Prostate gland (tissue), 2 donors: ENCODE measurements around the gene MBNL1. TPM values are rescaled to one million over a fixed set of nuclear protein-coding genes. Genes with fewer than 3 reads are reported as not detected.
"Not testable (repeated sequence)": the region's sequence is repeated elsewhere in the genome, so short reads cannot be mapped to it uniquely, and the experiment has no call there.

Source experiments
- DNase-seq: peaks from one replicate; pipeline ENCODE4 v3.0.0-alpha.2; 2019; ENCODE audit warnings: low spot score
- H3K27ac ChIP-seq, 2 donors: fragments of 200-600 bp; sonication (generic); 2 replicates each; pipeline ENCODE4 v1.5.1; 2017 to 2019
- H3K27me3 ChIP-seq: fragments of 200-600 bp; sonication (generic); replicated peaks from 2 replicates; pipeline ENCODE4 v1.5.1; 2019; ENCODE audit not compliant: insufficient read depth
- H3K36me3 ChIP-seq, 2 donors: fragments of 200-600 bp; sonication (generic); 1 replicate in 1 of 2; 2 replicates in 1 of 2; pipeline versions ENCODE4 v1.5.1 to v1.8.1; 2017 to 2019
- H3K4me1 ChIP-seq: fragments of 200-600 bp; sonication (generic); replicated peaks from 2 replicates; pipeline ENCODE4 v1.5.1; 2019
- H3K4me3 ChIP-seq, 2 donors: fragments of 200-600 bp; sonication (generic); 2 replicates each; pipeline ENCODE4 v1.5.1; 2017 to 2019
- H3K9me3 ChIP-seq: fragments of 200-600 bp; sonication (generic); 2 replicates; pipeline ENCODE4 v1.5.1; 2017
- POLR2A ChIP-seq: fragments of 450-650 bp; IDR thresholded peaks from one replicate; pipeline ENCODE4 v1.6.1; 2016; ENCODE audit warnings: antibody characterized with exemption, mild to moderate bottlenecking
- POLR2AphosphoS5 ChIP-seq: sonication (generic); formaldehyde crosslinking; IDR thresholded peaks from one replicate; pipeline ENCODE4 v1.6.1; 2017; ENCODE audit warnings: antibody characterized with exemption
- WGBS: methylation state at CpG from one replicate; pipeline ENCODE4 v1.1.5; 2018; 5-methylcytosine and 5-hydroxymethylcytosine counted together
- intact Hi-C: fragments of 100-400 bp; cut with DNase I; formaldehyde crosslinking; loops from one replicate; pipeline ENCODE4 v1.14.2; 2022
- total RNA-seq, 2 donors: library from RNA; depleted of rRNA; stranded (reverse); fragments of >200 nt; gene quantifications; one replicate each; pipeline ENCODE4 v1.1.0, GENCODE V29; 2016
- TF ChIP-seq, protein P1 (sequence below), 4 experiments: fragments of 200-600 bp in 2 of 4; fragments of 450-650 bp in 2 of 4; sonication (generic) in 2 of 4; IDR thresholded peaks; 1 replicate in 3 of 4; 2 replicates in 1 of 4; pipeline ENCODE4 v1.5.1; 2016 to 2019; ENCODE audit warnings: antibody characterized with exemption in 4 of 4, mild to moderate bottlenecking in 2 of 4, moderate library complexity in 2 of 4

Gene MBNL1
- total RNA-seq, 2 donors from 2014 or later, result 131 to 226 TPM

DNA sequence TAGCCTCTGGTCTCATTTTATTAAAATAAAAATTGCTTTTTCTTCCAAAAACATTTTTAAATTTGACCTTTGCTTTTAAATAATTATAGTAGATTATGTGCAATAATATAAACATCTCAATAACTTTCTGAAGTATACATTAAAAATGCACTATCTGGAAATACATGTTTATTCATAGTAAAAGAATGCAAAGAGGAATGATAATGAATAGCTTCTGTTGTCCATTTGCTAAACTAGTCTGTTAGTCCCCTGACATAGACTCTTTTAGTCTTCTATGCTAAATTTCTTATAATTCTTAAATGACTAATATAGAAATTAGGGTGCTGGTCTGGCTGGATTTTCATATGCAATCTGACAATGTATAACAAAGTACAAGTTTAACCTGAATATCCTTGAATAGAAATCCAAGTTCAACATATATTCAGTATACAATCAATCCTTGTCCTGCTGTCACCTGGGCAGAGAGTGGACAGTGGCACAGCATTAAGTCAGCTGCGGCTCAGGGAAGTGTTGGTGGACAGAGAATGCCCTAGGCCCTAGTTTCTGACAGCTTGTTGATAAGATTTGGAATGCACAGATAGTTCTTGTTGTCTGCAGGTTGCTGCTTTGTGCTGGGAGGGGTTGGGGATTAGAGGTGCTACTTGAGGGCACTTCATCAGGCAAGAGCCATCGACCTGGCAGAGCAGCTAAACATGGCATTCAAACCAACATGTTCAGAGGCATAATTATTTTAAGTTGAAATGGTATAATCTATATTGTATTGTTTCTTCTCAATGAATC lies 161.7 kb downstream of the MBNL1 start:
- intact Hi-C loops, result no loop called here
- Histone ChIP-seq H3K4me3 (no peak overlapping the region), H3K4me1 (no peaks in the 10 kb centered on the region), H3K27me3 (no peaks in the 10 kb centered on the region), H3K9me3 (no peaks in the 10 kb centered on the region), H3K36me3 (no peaks in the 10 kb centered on the region), H3K27ac (no peak overlapping the region)
- no peak for DNase-seq
- WGBS, result 69% methylated on average over 2 of the region's 2 CpGs
- TF ChIP-seq POLR2A (no peak), POLR2AphosphoS5 (no peak)
- TF ChIP-seq, protein P1, sequence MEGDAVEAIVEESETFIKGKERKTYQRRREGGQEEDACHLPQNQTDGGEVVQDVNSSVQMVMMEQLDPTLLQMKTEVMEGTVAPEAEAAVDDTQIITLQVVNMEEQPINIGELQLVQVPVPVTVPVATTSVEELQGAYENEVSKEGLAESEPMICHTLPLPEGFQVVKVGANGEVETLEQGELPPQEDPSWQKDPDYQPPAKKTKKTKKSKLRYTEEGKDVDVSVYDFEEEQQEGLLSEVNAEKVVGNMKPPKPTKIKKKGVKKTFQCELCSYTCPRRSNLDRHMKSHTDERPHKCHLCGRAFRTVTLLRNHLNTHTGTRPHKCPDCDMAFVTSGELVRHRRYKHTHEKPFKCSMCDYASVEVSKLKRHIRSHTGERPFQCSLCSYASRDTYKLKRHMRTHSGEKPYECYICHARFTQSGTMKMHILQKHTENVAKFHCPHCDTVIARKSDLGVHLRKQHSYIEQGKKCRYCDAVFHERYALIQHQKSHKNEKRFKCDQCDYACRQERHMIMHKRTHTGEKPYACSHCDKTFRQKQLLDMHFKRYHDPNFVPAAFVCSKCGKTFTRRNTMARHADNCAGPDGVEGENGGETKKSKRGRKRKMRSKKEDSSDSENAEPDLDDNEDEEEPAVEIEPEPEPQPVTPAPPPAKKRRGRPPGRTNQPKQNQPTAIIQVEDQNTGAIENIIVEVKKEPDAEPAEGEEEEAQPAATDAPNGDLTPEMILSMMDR (IDR thresholded peaks at IDR 0.05), result no peak

DNA sequence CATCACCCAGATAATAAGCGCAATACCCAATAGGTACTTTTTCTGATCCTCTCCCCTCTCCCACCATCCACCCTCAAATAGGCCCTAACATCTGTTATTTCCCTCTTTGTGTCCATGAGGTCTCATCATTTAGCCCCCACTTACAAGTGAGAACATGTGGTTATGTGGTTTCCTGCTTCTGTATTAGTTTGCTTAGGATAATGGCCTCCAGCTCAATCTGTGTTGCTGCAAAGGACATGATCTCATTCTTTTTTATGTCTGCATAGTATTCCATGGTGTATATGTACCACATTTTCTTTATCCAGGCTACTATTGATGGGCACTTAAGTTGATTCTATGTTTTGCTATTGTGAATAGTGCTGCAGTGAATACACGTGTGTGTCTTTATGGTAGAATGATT lies 165.4 kb downstream of the MBNL1 start:
- Histone ChIP-seq H3K9me3 (no peaks in the 10 kb centered on the region), H3K27ac (no peak overlapping the region), H3K27me3 (no peaks in the 10 kb centered on the region), H3K4me3 (no peak overlapping the region), H3K36me3 (no peaks in the 10 kb centered on the region), H3K4me1 (no peaks in the 10 kb centered on the region)
- 96% methylated on average over 2 of the region's 2 CpGs for WGBS
- TF ChIP-seq, protein P1 (IDR thresholded peaks at IDR 0.05), result no peak
- TF ChIP-seq POLR2AphosphoS5 (no peak), POLR2A (no peak)
- intact Hi-C loops, result no loop called here
- no peak for DNase-seq

DNA sequence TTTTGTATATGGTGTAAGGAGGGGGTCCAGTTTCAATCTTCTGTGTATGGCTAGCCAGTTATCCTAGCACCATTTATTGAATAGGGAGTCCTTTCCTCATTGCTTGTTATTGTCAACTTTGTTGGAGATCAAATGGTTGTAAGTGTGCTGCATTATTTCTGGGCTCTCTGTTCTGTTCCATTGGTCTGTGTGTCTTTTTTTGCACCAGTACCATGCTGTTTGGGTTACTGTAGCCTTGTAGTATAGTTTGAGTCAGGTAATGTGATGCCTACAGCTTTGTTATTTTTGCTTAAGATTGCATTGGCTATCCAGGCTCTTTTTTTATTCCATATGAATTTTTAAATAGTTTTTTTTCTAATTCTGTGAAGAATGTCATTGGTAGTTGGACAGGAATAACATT lies 166.5 kb downstream of the MBNL1 start:
- intact Hi-C loops, DNase-seq, H3K27me3 ChIP-seq, H3K4me1 ChIP-seq, H3K9me3 ChIP-seq, H3K36me3 ChIP-seq, H3K4me3 ChIP-seq, H3K27ac ChIP-seq: not testable (repeated sequence)

DNA sequence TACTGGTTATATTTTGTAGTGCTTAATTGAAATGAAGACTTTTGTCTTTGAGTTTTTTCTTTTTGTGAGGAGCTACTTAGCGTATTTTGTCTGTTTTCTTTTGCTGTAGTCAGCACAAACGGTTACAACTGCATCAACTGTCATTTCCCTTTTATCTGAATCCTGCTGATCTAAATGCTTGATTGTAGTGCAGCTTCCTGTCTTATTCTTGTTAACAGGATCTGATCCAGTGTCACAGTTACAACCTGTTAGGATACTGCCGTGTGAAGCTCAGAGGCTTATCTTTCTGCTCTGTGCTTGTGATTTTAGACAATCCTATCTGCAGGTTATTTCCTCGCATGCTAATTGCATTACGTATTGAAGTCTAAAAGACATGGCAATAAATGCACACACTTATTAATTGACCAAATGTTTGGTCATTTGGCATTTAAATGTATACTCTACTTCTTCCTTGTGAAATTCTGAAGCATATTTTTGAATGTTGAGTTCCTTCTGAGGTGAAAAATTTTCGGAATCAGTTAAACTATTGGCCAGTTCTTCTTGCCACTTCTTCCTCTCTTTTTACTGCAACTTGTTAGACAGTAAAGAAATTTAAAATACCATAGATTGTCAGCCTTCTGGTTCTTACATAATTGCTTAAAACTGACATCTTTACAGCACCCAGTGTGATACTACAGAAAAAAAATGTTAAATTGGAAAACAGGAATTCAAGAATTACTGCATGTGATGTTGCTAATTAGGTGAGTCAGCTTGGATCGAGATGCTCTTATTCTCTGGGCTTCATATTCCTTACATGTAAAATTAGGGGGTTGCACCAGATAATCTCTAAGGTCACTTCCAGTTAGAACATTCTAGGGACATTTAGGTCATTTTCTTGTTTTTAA lies 168.2 kb downstream of the MBNL1 start:
- intact Hi-C loops, result no loop called here
- TF ChIP-seq POLR2AphosphoS5 (no peak), POLR2A (no peak)
- TF ChIP-seq, protein P1 (IDR thresholded peaks at IDR 0.05), result no peak
- Histone ChIP-seq H3K36me3 (no peaks in the 10 kb centered on the region), H3K9me3 (no peaks in the 10 kb centered on the region), H3K4me1 (no peaks in the 10 kb centered on the region), H3K27ac (no peak overlapping the region), H3K27me3 (no peaks in the 10 kb centered on the region), H3K4me3 (no peak overlapping the region)
- no peak for DNase-seq
- WGBS, result 63% methylated on average over 7 of the region's 7 CpGs

DNA sequence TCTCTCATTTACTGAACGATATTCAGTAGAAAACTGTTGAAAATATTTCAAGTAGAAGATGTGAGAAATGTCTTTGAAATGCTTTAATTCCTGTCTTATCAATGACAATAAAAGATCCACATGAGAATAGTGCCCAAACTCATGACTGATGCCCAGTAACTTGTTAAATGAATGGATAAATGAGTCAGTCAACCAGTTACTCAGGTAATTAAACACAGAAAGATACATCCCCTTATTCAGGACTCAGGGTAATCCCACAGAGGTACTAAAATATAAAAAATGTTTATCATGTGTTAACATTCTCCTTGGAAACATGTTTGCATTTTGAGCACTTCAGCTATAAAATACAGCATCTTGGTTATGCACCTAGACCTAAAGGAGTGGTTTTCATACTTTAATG lies 169.5 kb downstream of the MBNL1 start:
- no peak for DNase-seq
- TF ChIP-seq POLR2A, result no peak
- TF ChIP-seq, protein P1 (IDR thresholded peaks at IDR 0.05), result no peak
- TF ChIP-seq POLR2AphosphoS5, result no peak
- H3K27ac ChIP-seq, result no peak overlapping the region
- intact Hi-C loops, result no loop called here
- H3K4me1 ChIP-seq, result no peaks in the 10 kb centered on the region
- H3K36me3 ChIP-seq, result no peaks in the 10 kb centered on the region
- H3K27me3 ChIP-seq, result no peaks in the 10 kb centered on the region
- 68% methylated on average over 1 of the region's 1 CpG for WGBS
- H3K9me3 ChIP-seq, result no peaks in the 10 kb centered on the region
- no peak overlapping the region for H3K4me3 ChIP-seq
